ENCODE results near the gene TMEM168. TPM values are rescaled to one million over a fixed set of nuclear protein-coding genes. Genes with fewer than 3 reads are reported as not detected.

TMEM168 gene
- total and polyA plus RNA-seq, 7 donors: 5.2 to 10.9 (median 8.1) TPM

DNA sequence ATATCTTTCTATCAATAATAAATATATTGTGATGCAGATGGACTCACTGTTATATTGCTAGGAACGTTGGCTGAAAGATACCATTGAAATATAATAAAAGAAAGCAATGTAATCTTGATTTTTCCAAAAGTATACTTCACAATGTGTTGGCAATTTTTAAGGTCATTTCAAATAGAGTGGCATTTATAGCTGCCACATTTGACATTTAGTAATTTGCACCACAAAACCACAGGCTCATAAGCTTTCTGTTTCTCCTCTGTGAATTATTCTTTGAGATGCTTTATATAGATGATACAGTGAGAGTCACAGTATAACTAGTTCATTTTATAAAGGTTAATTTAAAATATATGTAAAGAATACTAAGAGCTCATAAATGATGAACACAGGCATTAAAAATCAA is 44.6 kb downstream of the TMEM168 start:
- H3K27me3 ChIP-seq (ENCODE audit: insufficient read depth in 3 of 3, low read length in 2 of 3): no peaks in the 10 kb centered on the region
- TF ChIP-seq, protein P1, sequence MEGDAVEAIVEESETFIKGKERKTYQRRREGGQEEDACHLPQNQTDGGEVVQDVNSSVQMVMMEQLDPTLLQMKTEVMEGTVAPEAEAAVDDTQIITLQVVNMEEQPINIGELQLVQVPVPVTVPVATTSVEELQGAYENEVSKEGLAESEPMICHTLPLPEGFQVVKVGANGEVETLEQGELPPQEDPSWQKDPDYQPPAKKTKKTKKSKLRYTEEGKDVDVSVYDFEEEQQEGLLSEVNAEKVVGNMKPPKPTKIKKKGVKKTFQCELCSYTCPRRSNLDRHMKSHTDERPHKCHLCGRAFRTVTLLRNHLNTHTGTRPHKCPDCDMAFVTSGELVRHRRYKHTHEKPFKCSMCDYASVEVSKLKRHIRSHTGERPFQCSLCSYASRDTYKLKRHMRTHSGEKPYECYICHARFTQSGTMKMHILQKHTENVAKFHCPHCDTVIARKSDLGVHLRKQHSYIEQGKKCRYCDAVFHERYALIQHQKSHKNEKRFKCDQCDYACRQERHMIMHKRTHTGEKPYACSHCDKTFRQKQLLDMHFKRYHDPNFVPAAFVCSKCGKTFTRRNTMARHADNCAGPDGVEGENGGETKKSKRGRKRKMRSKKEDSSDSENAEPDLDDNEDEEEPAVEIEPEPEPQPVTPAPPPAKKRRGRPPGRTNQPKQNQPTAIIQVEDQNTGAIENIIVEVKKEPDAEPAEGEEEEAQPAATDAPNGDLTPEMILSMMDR (IDR thresholded peaks at IDR 0.05): no peak
- DNase-seq (no peak), ATAC-seq (no peak)
- intact Hi-C loops (cut with DNase I): no loop called here
- no peak overlapping the region for H3K4me3 ChIP-seq
- H3K27ac ChIP-seq: no peak overlapping the region
- H3K36me3 ChIP-seq (ENCODE audit: insufficient read depth in 1 of 2, low read depth in 1 of 2): no peaks in the 10 kb centered on the region
- WGBS, 3 donors: 71 to 80% (median 77%) methylated on average over 1 of the region's 1 CpG
- no peaks in the 10 kb centered on the region for H3K4me1 ChIP-seq
- no peaks in the 10 kb centered on the region for H3K9me3 ChIP-seq

GRCh38 chr7:112744818-112745217 is 45.4 kb downstream of the TMEM168 start:
- TF ChIP-seq, protein P1 (IDR thresholded peaks at IDR 0.05): no peak
- no peaks in the 10 kb centered on the region for H3K36me3 ChIP-seq (ENCODE audit: insufficient read depth in 1 of 2, low read depth in 1 of 2)
- ATAC-seq (no peak), DNase-seq (no peak)
- H3K4me1 ChIP-seq: no peaks in the 10 kb centered on the region
- no peaks in the 10 kb centered on the region for H3K9me3 ChIP-seq
- no peaks in the 10 kb centered on the region for H3K27me3 ChIP-seq (ENCODE audit: insufficient read depth in 3 of 3, low read length in 2 of 3)
- intact Hi-C loops (cut with DNase I): no loop called here
- H3K27ac ChIP-seq: no peak overlapping the region
- H3K4me3 ChIP-seq: no peak overlapping the region
- WGBS, 3 donors: 63 to 68% (median 66%) methylated on average over 2 of the region's 2 CpGs

DNA sequence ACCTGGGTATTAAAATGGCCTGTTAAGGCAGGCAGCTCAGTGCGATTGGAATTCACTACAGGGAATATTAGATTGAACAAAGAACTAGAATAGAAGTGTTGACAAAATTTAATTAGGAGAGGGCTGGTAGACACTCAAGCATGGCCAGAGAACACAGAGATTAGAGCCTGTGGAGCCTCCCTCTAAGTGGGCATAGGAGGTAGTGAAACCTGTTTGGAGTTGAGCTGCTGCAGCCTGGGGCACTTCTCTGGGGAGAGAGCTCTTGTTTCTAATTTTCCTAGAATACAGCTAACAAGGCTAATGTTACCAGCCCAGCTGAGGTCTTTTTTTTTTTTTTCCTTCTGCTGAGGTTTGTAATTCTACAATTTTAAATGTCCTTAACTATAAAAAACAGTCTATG is 46.4 kb downstream of the TMEM168 start:
- ATAC-seq (no peak), DNase-seq (no peak)
- intact Hi-C loops (cut with DNase I): no loop called here
- Histone ChIP-seq H3K9me3 (no peaks in the 10 kb centered on the region), H3K27ac (no peak overlapping the region), H3K27me3 (ENCODE audit: insufficient read depth in 3 of 3, low read length in 2 of 3) (no peaks in the 10 kb centered on the region), H3K36me3 (ENCODE audit: insufficient read depth in 1 of 2, low read depth in 1 of 2) (no peaks in the 10 kb centered on the region), H3K4me3 (no peak overlapping the region), H3K4me1 (no peaks in the 10 kb centered on the region)
- WGBS, 3 donors: 85 to 96% (median 92%) methylated on average over 1 of the region's 1 CpG
- TF ChIP-seq, protein P1 (IDR thresholded peaks at IDR 0.05): no peak

- no peak for ATAC-seq
- no peaks in the 10 kb centered on the region for H3K27me3 ChIP-seq (ENCODE audit: insufficient read depth in 3 of 3, low read length in 2 of 3)
- intact Hi-C loops (cut with DNase I): no loop called here
- no peaks in the 10 kb centered on the region for H3K36me3 ChIP-seq (ENCODE audit: insufficient read depth in 1 of 2, low read depth in 1 of 2)
- H3K4me1 ChIP-seq: no peaks in the 10 kb centered on the region
- H3K9me3 ChIP-seq: peaks cover 7% of the 10 kb centered on the region
- no peak overlapping the region for H3K4me3 ChIP-seq
- WGBS, 3 donors: 87 to 95% (median 95%) methylated on average over 2 of the region's 2 CpGs
- TF ChIP-seq, protein P1 (IDR thresholded peaks at IDR 0.05): no peak
- no peak overlapping the region for H3K27ac ChIP-seq
- DNase-seq: no peak
Observed at GRCh38 chr7:112740667-112741066, 49.5 kb downstream of the TMEM168 start.

GRCh38 chr7:112739436-112740180 is 50.6 kb downstream of the TMEM168 start:
- 79 to 90% (median 81%) methylated on average over 3 of the region's 3 CpGs for WGBS, 3 donors
- ATAC-seq: no peak

More at GRCh38 chr7:112739436-112740180, 50.6 kb downstream of the TMEM168 start:
- H3K36me3 ChIP-seq (ENCODE audit: insufficient read depth in 1 of 2, low read depth in 1 of 2): no peaks in the 10 kb centered on the region
- no peaks in the 10 kb centered on the region for H3K4me1 ChIP-seq
- H3K27me3 ChIP-seq (ENCODE audit: insufficient read depth in 3 of 3, low read length in 2 of 3): no peaks in the 10 kb centered on the region
- H3K27ac ChIP-seq: no peak overlapping the region
- intact Hi-C loops (cut with DNase I): no loop called here
- H3K9me3 ChIP-seq: peaks cover 18% of the 10 kb centered on the region
- TF ChIP-seq, protein P1 (IDR thresholded peaks at IDR 0.05): no peak
- no peak for DNase-seq
- H3K4me3 ChIP-seq: no peak overlapping the region
